HCT116 (cell line): ENCODE results near the gene ACSS1. TPM values are rescaled to one million over a fixed set of nuclear protein-coding genes. Genes with fewer than 3 reads are reported as not detected.
A peak's percentile ranks its signal among the peaks of the same experiment; 100 is the strongest.

Experiments
- ATAC-seq: fragments of 200-7000 bp; cut with Tn5 transposase; 2 replicates; pipeline ENCODE4 v1.9.1; 2020; ENCODE audit warnings: mild to moderate bottlenecking, moderate library complexity
- BruUV-seq: library from RNA; stranded (reverse); fragments of 400-500 nt; replicated peaks from 2 replicates; lab custom pipeline; 2021; lab: Mats Ljungman, UMichigan
- CTCF ChIA-PET: fragments of 300-600 bp; sonication (Branson Sonifier 250); formaldehyde crosslinking; loops from one replicate; lab custom pipeline; 2021; ENCODE audit warnings: antibody characterized with exemption; lab: Charles Lee
- POLR2A ChIA-PET: fragments of 300-600, 350-600 bp; sonication (Branson Sonifier 250); formaldehyde crosslinking; loops from one replicate; lab custom pipeline; 2021; ENCODE audit warnings: antibody characterized with exemption; lab: Charles Lee
- RAD21 ChIA-PET, 2 experiments: fragments of 300-600 bp; sonication (Branson Sonifier 250); formaldehyde crosslinking; loops; one replicate each; lab custom pipeline; 2023; ENCODE audit warnings: low total read pairs in 2 of 2; ENCODE audit not compliant: uncharacterized antibody in 2 of 2, unreplicated experiment in 2 of 2, low non-redundant PET in 1 of 2; lab: Charles Lee
- DNase-seq: peaks from one replicate; pipeline ENCODE4 v3.0.0-alpha.2; 2010; ENCODE audit warnings: low read depth, low spot score
- H2AFZ ChIP-seq: fragments of 200-600 bp; shearing (Covaris generic), sonication (generic); 2 replicates; pipeline ENCODE4 v1.6.1; 2017; ENCODE audit warnings: low read depth, mixed run types, mixed read lengths, antibody characterized with exemption, low read length; ENCODE audit not compliant: poor library complexity, severe bottlenecking
- H3K27ac ChIP-seq: 2 replicates; pipeline ENCODE4 v1.5.1; 2012; ENCODE audit warnings: low read depth, low read length
- H3K27me3 ChIP-seq: fragments of 200-600 bp; sonication (generic); 2 replicates; pipeline ENCODE4 v1.6.1; 2016; ENCODE audit warnings: mixed run types, low read length, mixed read lengths; ENCODE audit not compliant: insufficient read depth
- H3K36me3 ChIP-seq, 2 experiments: fragments of 200-500 bp in 1 of 2; fragments of 200-600 bp in 1 of 2; sonication (Bioruptor generic) in 1 of 2; sonication (generic) in 1 of 2; 2 replicates each; pipeline versions ENCODE4 v1.5.1 to v1.6.1; 2014 to 2016; ENCODE audit warnings: low read length in 2 of 2, inconsistent platforms in 1 of 2, mixed read lengths in 1 of 2, mixed run types in 1 of 2; ENCODE audit not compliant: insufficient read depth in 2 of 2, control insufficient read depth in 1 of 2
- H3K4me1 ChIP-seq, 2 experiments: fragments of 200-600 bp in 1 of 2; sonication (generic) in 1 of 2; 2 replicates each; pipeline versions ENCODE4 v1.5.1 to v1.6.1; 2012 to 2017; ENCODE audit warnings: low read length in 2 of 2, inconsistent platforms in 1 of 2, mild to moderate bottlenecking in 1 of 2, mixed read lengths in 1 of 2, mixed run types in 1 of 2, moderate library complexity in 1 of 2; ENCODE audit not compliant: insufficient read depth in 2 of 2, control insufficient read depth in 1 of 2
- H3K4me2 ChIP-seq: fragments of 200-600 bp; sonication (generic); 2 replicates; pipeline ENCODE4 v1.6.1; 2017; ENCODE audit warnings: mixed run types, low read length, mixed read lengths
- H3K4me3 ChIP-seq, 2 experiments: fragments of 200-600 bp in 1 of 2; sonication (generic) in 1 of 2; replicated peaks in 1 of 2; 2 replicates each; pipeline ENCODE4 v1.5.1; 2011 to 2016; ENCODE audit warnings: low read length in 2 of 2, control low read depth in 1 of 2, low read depth in 1 of 2, mild to moderate bottlenecking in 1 of 2, mixed read lengths in 1 of 2, mixed run types in 1 of 2
- H3K79me2 ChIP-seq: fragments of 200-600 bp; sonication (generic); 2 replicates; pipeline ENCODE4 v1.6.1; 2017; ENCODE audit warnings: mild to moderate bottlenecking, mixed run types, low read length, moderate library complexity, mixed read lengths; ENCODE audit not compliant: insufficient read depth
- H3K9ac ChIP-seq: fragments of 200-600 bp; sonication (generic); 2 replicates; pipeline ENCODE4 v1.6.1; 2016; ENCODE audit warnings: low read length, mixed read lengths
- H3K9me2 ChIP-seq: fragments of 200-600 bp; sonication (generic), shearing (Covaris generic); 2 replicates; pipeline ENCODE4 v1.6.1; 2017; ENCODE audit warnings: mixed run types, mild to moderate bottlenecking, moderate library complexity; ENCODE audit not compliant: insufficient read depth
- H3K9me3 ChIP-seq, 2 experiments: fragments of 200-500 bp in 1 of 2; fragments of 200-600 bp in 1 of 2; sonication (Bioruptor generic) in 1 of 2; sonication (generic) in 1 of 2; 2 replicates each; pipeline ENCODE4 v1.6.1; 2014 to 2017; ENCODE audit warnings: low read length in 2 of 2, mixed read lengths in 2 of 2, inconsistent platforms in 1 of 2, low read depth in 1 of 2, mild to moderate bottlenecking in 1 of 2, mixed run types in 1 of 2, moderate library complexity in 1 of 2; ENCODE audit not compliant: control insufficient read depth in 1 of 2, insufficient read depth in 1 of 2
- H4K20me1 ChIP-seq: fragments of 200-600 bp; sonication (generic), shearing (Covaris generic); 2 replicates; pipeline ENCODE4 v1.6.1; 2017; ENCODE audit warnings: mixed run types, mild to moderate bottlenecking, moderate library complexity; ENCODE audit not compliant: insufficient read depth
- CBX3 ChIP-seq: IDR thresholded peaks from 2 replicates; pipeline ENCODE4 v1.6.1; 2012; ENCODE audit warnings: low read depth
- RAD21 ChIP-seq: IDR thresholded peaks from 2 replicates; pipeline ENCODE4 v1.6.1; 2012; ENCODE audit warnings: low read depth, mild to moderate bottlenecking
- SP1 ChIP-seq: IDR thresholded peaks from 2 replicates; pipeline ENCODE4 v1.6.1; 2012; ENCODE audit warnings: low read depth
- SRF ChIP-seq: IDR thresholded peaks from 2 replicates; pipeline ENCODE4 v1.6.1; 2012; ENCODE audit warnings: low read depth
- intact Hi-C: fragments of 100-400 bp; cut with micrococcal nuclease; formaldehyde crosslinking; loops from 2 replicates; pipeline ENCODE4 v1.10.0; 2022
- total RNA-seq: library from RNA; stranded (reverse); gene quantifications from one replicate; pipeline ENCODE4 v1.2.1, GENCODE V29; 2021; ENCODE audit not compliant: unreplicated experiment
- TF ChIP-seq, protein P1 (sequence below): IDR thresholded peaks from 2 replicates; pipeline ENCODE4 v1.6.1; 2011; ENCODE audit warnings: mild to moderate bottlenecking, low read length, moderate library complexity; ENCODE audit not compliant: insufficient replicate concordance; ENCODE audit errors: extremely low read depth
- TF ChIP-seq, protein P2 (sequence below), 3 experiments: fragments of 200-600 bp in 1 of 3; sonication (generic) in 1 of 3; IDR thresholded peaks in 2 of 3; conservative IDR thresholded peaks in 1 of 3; 2 replicates each; pipeline ENCODE4 v1.5.1; 2012 to 2017; ENCODE audit warnings: low read depth in 2 of 3, low read length in 2 of 3, antibody characterized with exemption in 1 of 3, borderline replicate concordance in 1 of 3, control low read depth in 1 of 3, mild to moderate bottlenecking in 1 of 3, mixed read lengths in 1 of 3, mixed run types in 1 of 3, moderate library complexity in 1 of 3; ENCODE audit not compliant: insufficient read depth in 1 of 3

ACSS1 gene
- total RNA-seq, 1 experiment from 2014 or later = 0.27 TPM

DNA sequence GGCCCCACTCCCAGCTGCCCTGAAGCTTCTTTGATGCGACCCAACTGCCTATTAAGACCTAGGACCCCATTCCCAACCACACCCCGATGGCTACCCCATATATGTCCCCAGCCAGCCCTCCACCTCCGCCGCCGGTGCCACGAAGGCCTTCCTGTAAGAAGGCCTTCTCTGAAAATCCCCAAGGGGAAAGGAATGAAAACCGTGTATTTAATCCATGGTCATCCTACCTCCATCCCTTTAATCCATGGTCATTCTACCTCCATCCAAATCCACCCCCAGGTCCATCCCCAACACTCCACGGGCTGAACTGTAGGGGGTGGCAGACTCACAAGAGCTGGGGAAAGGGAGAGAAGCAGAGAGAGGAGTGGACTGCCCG lies 24.5 kb upstream of the ACSS1 start:
- no peaks in the 10 kb centered on the region for H3K79me2 ChIP-seq
- H3K27me3 ChIP-seq = peaks cover 17% of the 10 kb centered on the region
- TF ChIP-seq, protein P1, sequence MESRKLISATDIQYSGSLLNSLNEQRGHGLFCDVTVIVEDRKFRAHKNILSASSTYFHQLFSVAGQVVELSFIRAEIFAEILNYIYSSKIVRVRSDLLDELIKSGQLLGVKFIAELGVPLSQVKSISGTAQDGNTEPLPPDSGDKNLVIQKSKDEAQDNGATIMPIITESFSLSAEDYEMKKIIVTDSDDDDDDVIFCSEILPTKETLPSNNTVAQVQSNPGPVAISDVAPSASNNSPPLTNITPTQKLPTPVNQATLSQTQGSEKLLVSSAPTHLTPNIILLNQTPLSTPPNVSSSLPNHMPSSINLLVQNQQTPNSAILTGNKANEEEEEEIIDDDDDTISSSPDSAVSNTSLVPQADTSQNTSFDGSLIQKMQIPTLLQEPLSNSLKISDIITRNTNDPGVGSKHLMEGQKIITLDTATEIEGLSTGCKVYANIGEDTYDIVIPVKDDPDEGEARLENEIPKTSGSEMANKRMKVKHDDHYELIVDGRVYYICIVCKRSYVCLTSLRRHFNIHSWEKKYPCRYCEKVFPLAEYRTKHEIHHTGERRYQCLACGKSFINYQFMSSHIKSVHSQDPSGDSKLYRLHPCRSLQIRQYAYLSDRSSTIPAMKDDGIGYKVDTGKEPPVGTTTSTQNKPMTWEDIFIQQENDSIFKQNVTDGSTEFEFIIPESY = no peak
- TF ChIP-seq, protein P2, sequence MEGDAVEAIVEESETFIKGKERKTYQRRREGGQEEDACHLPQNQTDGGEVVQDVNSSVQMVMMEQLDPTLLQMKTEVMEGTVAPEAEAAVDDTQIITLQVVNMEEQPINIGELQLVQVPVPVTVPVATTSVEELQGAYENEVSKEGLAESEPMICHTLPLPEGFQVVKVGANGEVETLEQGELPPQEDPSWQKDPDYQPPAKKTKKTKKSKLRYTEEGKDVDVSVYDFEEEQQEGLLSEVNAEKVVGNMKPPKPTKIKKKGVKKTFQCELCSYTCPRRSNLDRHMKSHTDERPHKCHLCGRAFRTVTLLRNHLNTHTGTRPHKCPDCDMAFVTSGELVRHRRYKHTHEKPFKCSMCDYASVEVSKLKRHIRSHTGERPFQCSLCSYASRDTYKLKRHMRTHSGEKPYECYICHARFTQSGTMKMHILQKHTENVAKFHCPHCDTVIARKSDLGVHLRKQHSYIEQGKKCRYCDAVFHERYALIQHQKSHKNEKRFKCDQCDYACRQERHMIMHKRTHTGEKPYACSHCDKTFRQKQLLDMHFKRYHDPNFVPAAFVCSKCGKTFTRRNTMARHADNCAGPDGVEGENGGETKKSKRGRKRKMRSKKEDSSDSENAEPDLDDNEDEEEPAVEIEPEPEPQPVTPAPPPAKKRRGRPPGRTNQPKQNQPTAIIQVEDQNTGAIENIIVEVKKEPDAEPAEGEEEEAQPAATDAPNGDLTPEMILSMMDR (IDR thresholded peaks at IDR 0.05 in 2 of 3, conservative IDR thresholded peaks at IDR 0.05 in 1 of 3; ENCODE audit: borderline replicate concordance in 1 of 3, insufficient read depth in 1 of 3, low read depth in 2 of 3, low read length in 2 of 3) = no peak
- TF ChIP-seq SRF (no peak), RAD21 (peak; percentile 11; the same call in 1 of the 2 replicates), CBX3 (no peak), SP1 (no peak)
- TF ChIP-seq, all 23 proteins: peak for 1
- H3K4me1 ChIP-seq = peaks cover 0 to 2% of the 10 kb centered on the region in 2 experiments; a peak in 1 of 4 replicates
- intact Hi-C loops = no loop called here
- H3K4me3 ChIP-seq = no peak overlapping the region
- H3K9ac ChIP-seq = no peak overlapping the region
- no peak overlapping the region for H3K27ac ChIP-seq
- no peak overlapping the region for H2AFZ ChIP-seq
- H3K9me3 ChIP-seq = no peaks in the 10 kb centered on the region
- H3K36me3 ChIP-seq = no peaks in the 10 kb centered on the region
- no peaks in the 10 kb centered on the region for H4K20me1 ChIP-seq
- no peak overlapping the region for H3K4me2 ChIP-seq
- POLR2A ChIA-PET = no interaction called here
- ATAC-seq = no peak
- no TSS peak for BruUV-seq
- CTCF ChIA-PET = interaction anchor here (0.6 to 1.5 kb wide), 2 partner anchors 111 to 316 kb away, joined by 3 read pairs; no protein-coding TSS in a partner anchor
- DNase-seq = no peak
- no peaks in the 10 kb centered on the region for H3K9me2 ChIP-seq
- RAD21 ChIA-PET = no interaction called here
